ENCODE data around the gene DYNLT4. TPM values are rescaled to one million over a fixed set of nuclear protein-coding genes. Genes with fewer than 3 reads are reported as not detected.

The DYNLT4 gene
- total and polyA plus RNA-seq, 4 donors = 0.29 to 0.50 TPM; not detected in 2

GRCh38 chr1:44805311-44806024 lies 1.7 kb downstream of the DYNLT4 start:
- DNase-seq (ENCODE audit: low spot score) = no peak
- Histone ChIP-seq H3K4me3 (ENCODE audit: low read depth in 1 of 3, low read length in 3 of 3) (no peak overlapping the region), H3K27me3 (ENCODE audit: control insufficient read depth in 4 of 4, insufficient read depth in 4 of 4, low read length in 3 of 4) (no peaks in the 10 kb centered on the region), H3K4me1 (ENCODE audit: control insufficient read depth in 4 of 4, insufficient read depth in 4 of 4, low read length in 3 of 4) (peaks cover 15 to 51% (median 38%) of the 10 kb centered on the region in 4 donors), H3K9ac (ENCODE audit: low read depth in 1 of 2, low read length in 2 of 2) (no peak overlapping the region), H3K9me3 (ENCODE audit: control insufficient read depth in 4 of 4, low read length in 3 of 4) (no peaks in the 10 kb centered on the region), H3K27ac (ENCODE audit: low read depth in 1 of 2, low read length in 2 of 2) (peak overlapping the region in 1 of 2 donors; percentile 11), H3K36me3 (ENCODE audit: control insufficient read depth in 4 of 4, insufficient read depth in 3 of 4, low read depth in 1 of 4, low read length in 3 of 4) (peaks cover 0 to 8% (median 8%) of the 10 kb centered on the region in 4 donors)
- TF ChIP-seq HNF4G (IDR thresholded peaks at IDR 0.05) (no peak), NR2F2 (IDR thresholded peaks at IDR 0.05) (no peak), SP1 (IDR thresholded peaks at IDR 0.05) (no peak), FOXA2 (IDR thresholded peaks at IDR 0.05) (no peak), HNF4A (conservative IDR thresholded peaks at IDR 0.05) (no peak), YY1 (IDR thresholded peaks at IDR 0.05) (no peak), RXRA (IDR thresholded peaks at IDR 0.05) (no peak), ATF3 (IDR thresholded peaks at IDR 0.05) (no peak), ZBTB33 (IDR thresholded peaks at IDR 0.05) (no peak)
- 96% methylated on average over 20 of the region's 20 CpGs for WGBS

- DNase-seq (ENCODE audit: low spot score) = no peak
- H3K36me3 ChIP-seq (ENCODE audit: control insufficient read depth in 4 of 4, insufficient read depth in 3 of 4, low read depth in 1 of 4, low read length in 3 of 4) = peaks cover 0 to 8% (median 8%) of the 10 kb centered on the region in 4 donors
- H3K4me3 ChIP-seq (ENCODE audit: low read depth in 1 of 3, low read length in 3 of 3) = no peak overlapping the region
- H3K27ac ChIP-seq (ENCODE audit: low read depth in 1 of 2, low read length in 2 of 2) = no peak overlapping the region
- H3K9ac ChIP-seq (ENCODE audit: low read depth in 1 of 2, low read length in 2 of 2) = no peak overlapping the region
- H3K27me3 ChIP-seq (ENCODE audit: control insufficient read depth in 4 of 4, insufficient read depth in 4 of 4, low read length in 3 of 4) = no peaks in the 10 kb centered on the region
- no peak for TF ChIP-seq REST (IDR thresholded peaks at IDR 0.05)
- TF ChIP-seq HNF4A (conservative IDR thresholded peaks at IDR 0.05) = no peak
- no peak for TF ChIP-seq SP1 (IDR thresholded peaks at IDR 0.05)
- no peak for TF ChIP-seq ZBTB33 (IDR thresholded peaks at IDR 0.05)
- no peak for TF ChIP-seq GABPA (IDR thresholded peaks at IDR 0.05 in 1 of 2, conservative IDR thresholded peaks at IDR 0.05 in 1 of 2)
- no peak for TF ChIP-seq JUND (IDR thresholded peaks at IDR 0.05)
- no peak for TF ChIP-seq NR2F2 (IDR thresholded peaks at IDR 0.05)
- TF ChIP-seq TAF1 (conservative IDR thresholded peaks at IDR 0.05) = no peak
- TF ChIP-seq HNF4G (IDR thresholded peaks at IDR 0.05) = no peak
- TF ChIP-seq FOXA1 (IDR thresholded peaks at IDR 0.05) = no peak
- TF ChIP-seq RAD21 (IDR thresholded peaks at IDR 0.05) = no peak
- TF ChIP-seq YY1 (IDR thresholded peaks at IDR 0.05) = no peak
- TF ChIP-seq MAX (IDR thresholded peaks at IDR 0.05) = no peak
- no peak for TF ChIP-seq FOXA2 (IDR thresholded peaks at IDR 0.05)
- no peak for TF ChIP-seq ATF3 (IDR thresholded peaks at IDR 0.05)
- no peak for TF ChIP-seq EGR1 (IDR thresholded peaks at IDR 0.05; ENCODE audit: low read depth in 2 of 2)
- H3K9me3 ChIP-seq (ENCODE audit: control insufficient read depth in 4 of 4, low read length in 3 of 4) = no peaks in the 10 kb centered on the region
- peaks cover 15 to 34% (median 27%) of the 10 kb centered on the region in 4 donors for H3K4me1 ChIP-seq (ENCODE audit: control insufficient read depth in 4 of 4, insufficient read depth in 4 of 4, low read length in 3 of 4)
- WGBS = 93% methylated on average over 13 of the region's 13 CpGs
These were observed 3.6 kb downstream of the DYNLT4 start for GRCh38 chr1:44803312-44804095.
